Colonic mucosa (tissue), 4 donors: ENCODE results near the gene CROCC2. TPM values are rescaled to one million over a fixed set of nuclear protein-coding genes. Genes with fewer than 3 reads are reported as not detected.

Experiments used
- DNase-seq: peaks from one replicate; pipeline ENCODE4 v3.0.0-alpha.2; 2020
- H3K27ac ChIP-seq: fragments of 200-600 bp; one replicate; pipeline ENCODE4 v1.8.0; 2021
- H3K27me3 ChIP-seq: fragments of 200-600 bp; one replicate; pipeline ENCODE4 v1.8.0; 2021
- H3K36me3 ChIP-seq: fragments of 200-600 bp; one replicate; pipeline ENCODE4 v1.8.0; 2021
- H3K4me1 ChIP-seq: fragments of 200-600 bp; one replicate; pipeline ENCODE4 v1.8.0; 2021; ENCODE audit warnings: mild to moderate bottlenecking
- H3K4me3 ChIP-seq: fragments of 200-600 bp; one replicate; pipeline ENCODE4 v1.8.0; 2021
- H3K9ac ChIP-seq, 2 donors: one replicate each; pipeline ENCODE4 v1.7.0; 2013; ENCODE audit warnings: control low read depth in 2 of 2, low read depth in 2 of 2, low read length in 2 of 2
- H3K9me3 ChIP-seq: fragments of 200-600 bp; one replicate; pipeline ENCODE4 v1.8.0; 2021
- intact Hi-C: fragments of 100-400 bp; cut with DNase I; formaldehyde crosslinking; loops from one replicate; pipeline ENCODE4 v1.14.1; 2022
- total RNA-seq, 2 donors: library from RNA; stranded (reverse); fragmentation: NEBNext Ultra II Directional in 1 of 2; extraction: Animal tissue kit (Norgen Biotek cat#: 25700) in 1 of 2; gene quantifications; one replicate each; pipeline ENCODE4 v1.2.1, GENCODE V29; 2021
- TF ChIP-seq, protein P1 (sequence below): fragments of 200-600 bp; IDR thresholded peaks from one replicate; pipeline ENCODE4 v1.8.0; 2022; ENCODE audit warnings: antibody characterized with exemption, mild to moderate bottlenecking
- donor health status: healthy.
- donor health status: DM: no; HTN: no; CAD: no.
- donor health status: DM: no; HTN: no; CAD: no.

Gene CROCC2
- total RNA-seq, 2 donors from 2014 or later, result 0.05 TPM; not detected in 1

DNA sequence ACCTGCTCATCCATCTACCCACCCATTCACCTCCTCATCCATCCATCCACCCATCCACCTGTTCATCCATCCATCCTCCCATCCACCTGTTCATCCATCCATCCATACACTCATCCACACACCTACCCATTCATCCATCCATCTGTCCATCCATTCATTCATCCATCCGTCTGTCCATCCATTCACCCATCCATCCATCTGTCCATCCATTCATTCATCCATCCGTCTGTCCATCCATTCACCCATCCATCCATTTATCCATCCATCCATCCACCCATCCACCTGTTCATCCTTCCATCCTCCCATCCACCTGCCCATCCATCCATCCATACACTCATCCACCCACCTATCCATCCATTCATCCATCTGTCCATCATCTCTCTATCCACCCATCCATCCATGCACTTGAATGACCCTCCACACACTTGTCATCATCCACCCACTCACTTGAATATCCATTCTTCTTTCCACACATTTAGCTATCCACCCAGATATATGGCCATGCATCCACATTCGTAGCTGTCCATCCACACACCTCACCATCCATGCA is 45.0 kb downstream of the CROCC2 start:
- H3K27ac ChIP-seq, result no peak overlapping the region
- intact Hi-C loops, result no loop called here
- H3K27me3 ChIP-seq, result no peaks in the 10 kb centered on the region
- no peak overlapping the region for H3K4me3 ChIP-seq
- H3K9ac ChIP-seq, result no peak overlapping the region
- H3K4me1 ChIP-seq, result no peaks in the 10 kb centered on the region
- H3K36me3 ChIP-seq, result no peaks in the 10 kb centered on the region
- no peaks in the 10 kb centered on the region for H3K9me3 ChIP-seq
- peak; percentile 0 for DNase-seq
- TF ChIP-seq, protein P1, sequence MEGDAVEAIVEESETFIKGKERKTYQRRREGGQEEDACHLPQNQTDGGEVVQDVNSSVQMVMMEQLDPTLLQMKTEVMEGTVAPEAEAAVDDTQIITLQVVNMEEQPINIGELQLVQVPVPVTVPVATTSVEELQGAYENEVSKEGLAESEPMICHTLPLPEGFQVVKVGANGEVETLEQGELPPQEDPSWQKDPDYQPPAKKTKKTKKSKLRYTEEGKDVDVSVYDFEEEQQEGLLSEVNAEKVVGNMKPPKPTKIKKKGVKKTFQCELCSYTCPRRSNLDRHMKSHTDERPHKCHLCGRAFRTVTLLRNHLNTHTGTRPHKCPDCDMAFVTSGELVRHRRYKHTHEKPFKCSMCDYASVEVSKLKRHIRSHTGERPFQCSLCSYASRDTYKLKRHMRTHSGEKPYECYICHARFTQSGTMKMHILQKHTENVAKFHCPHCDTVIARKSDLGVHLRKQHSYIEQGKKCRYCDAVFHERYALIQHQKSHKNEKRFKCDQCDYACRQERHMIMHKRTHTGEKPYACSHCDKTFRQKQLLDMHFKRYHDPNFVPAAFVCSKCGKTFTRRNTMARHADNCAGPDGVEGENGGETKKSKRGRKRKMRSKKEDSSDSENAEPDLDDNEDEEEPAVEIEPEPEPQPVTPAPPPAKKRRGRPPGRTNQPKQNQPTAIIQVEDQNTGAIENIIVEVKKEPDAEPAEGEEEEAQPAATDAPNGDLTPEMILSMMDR, result no peak

DNA sequence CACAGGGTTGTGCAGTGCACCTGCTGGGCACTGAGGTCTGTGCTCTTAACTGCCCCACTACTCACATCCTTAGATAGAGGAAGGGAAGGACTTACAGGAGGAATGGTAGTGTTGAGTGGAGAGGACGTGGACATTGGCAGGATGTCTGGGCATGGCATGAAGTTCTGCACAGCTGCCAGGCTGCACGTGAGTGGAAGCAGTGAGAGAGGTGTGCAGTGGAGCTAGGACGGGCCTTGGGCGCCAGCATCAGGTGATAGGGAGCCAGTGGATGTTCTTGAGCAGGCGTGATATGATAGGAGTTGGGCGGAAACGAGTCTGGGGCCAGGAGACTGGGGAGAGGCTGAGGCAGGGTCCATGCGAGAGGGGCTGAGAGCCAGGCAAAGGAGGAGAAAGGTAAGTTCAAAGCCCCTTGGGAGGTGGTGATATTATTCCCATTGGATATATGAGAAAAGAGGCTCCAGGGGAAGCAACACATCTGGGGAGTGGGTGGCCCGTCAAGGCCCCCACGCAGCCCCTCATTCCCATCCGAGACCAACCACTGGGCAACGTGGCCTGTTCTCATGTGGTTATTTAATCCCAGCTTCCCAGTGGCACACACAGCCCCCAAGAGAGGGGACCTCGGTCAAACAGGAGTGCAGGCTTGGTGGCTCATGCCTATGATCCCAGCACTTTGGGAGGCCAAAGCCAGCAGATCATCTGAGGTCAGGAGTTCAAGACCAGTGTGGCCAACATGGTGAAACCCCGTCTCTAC is 46.5 kb downstream of the CROCC2 start:
- no peak overlapping the region for H3K4me3 ChIP-seq
- no peaks in the 10 kb centered on the region for H3K36me3 ChIP-seq
- TF ChIP-seq, protein P1, result no peak
- no peaks in the 10 kb centered on the region for H3K9me3 ChIP-seq
- peak; percentile 14 for DNase-seq
- no peaks in the 10 kb centered on the region for H3K4me1 ChIP-seq
- intact Hi-C loops, result no loop called here
- no peaks in the 10 kb centered on the region for H3K27me3 ChIP-seq
- no peak overlapping the region for H3K27ac ChIP-seq
- no peak overlapping the region for H3K9ac ChIP-seq

DNA sequence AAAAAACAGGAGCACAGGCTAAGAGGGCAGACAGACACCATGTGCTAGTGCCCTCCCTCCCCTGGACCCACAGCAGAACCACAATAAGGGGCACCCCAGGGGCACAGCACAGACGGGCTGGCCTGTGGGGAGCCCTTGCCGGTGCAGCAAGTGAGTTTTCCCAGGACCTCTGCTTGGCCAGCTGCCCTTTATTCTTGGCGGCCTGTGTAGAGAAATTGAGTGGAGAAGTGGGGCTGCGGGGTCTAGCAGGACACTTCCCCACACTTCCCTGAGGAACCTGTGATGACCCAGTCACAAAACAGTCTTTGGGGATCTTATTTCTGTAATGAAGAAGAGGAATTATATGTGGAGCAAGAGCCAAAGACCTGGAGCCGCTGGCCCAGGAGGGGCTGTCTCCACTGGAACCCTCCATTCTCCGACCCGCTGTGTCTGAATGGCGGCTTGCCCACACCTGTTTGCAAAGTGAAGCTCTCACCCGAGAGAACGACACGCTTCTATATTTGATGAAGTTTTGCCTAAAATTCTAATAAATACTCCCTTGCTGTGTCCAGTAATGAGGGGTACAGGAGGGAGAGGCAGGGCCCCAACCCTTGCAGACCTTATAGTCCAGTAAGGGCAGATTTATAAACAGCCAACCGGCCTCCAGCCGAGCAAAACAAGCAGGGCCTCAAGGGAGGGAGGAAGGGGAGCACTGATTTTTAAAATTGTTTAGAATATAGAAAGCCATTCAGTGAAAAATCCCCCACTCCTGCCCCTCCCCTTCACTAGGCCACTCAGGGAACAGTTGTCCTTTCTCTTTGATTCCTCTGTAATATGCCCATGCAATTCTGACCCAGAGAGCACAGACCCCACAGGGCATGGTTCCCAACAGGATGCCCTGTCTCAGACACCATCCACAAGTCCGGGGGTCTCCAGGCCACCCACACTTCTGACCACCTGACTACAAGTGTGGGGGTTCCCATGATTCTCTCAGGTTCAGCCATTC is 47.6 kb downstream of the CROCC2 start:
- no peaks in the 10 kb centered on the region for H3K4me1 ChIP-seq
- no peak overlapping the region for H3K4me3 ChIP-seq
- H3K36me3 ChIP-seq, result no peaks in the 10 kb centered on the region
- H3K9ac ChIP-seq, result no peak overlapping the region
- H3K9me3 ChIP-seq, result no peaks in the 10 kb centered on the region
- H3K27me3 ChIP-seq, result no peaks in the 10 kb centered on the region
- TF ChIP-seq, protein P1, result no peak
- peak; percentile 11 for DNase-seq
- intact Hi-C loops, result no loop called here
- H3K27ac ChIP-seq, result no peak overlapping the region

DNA sequence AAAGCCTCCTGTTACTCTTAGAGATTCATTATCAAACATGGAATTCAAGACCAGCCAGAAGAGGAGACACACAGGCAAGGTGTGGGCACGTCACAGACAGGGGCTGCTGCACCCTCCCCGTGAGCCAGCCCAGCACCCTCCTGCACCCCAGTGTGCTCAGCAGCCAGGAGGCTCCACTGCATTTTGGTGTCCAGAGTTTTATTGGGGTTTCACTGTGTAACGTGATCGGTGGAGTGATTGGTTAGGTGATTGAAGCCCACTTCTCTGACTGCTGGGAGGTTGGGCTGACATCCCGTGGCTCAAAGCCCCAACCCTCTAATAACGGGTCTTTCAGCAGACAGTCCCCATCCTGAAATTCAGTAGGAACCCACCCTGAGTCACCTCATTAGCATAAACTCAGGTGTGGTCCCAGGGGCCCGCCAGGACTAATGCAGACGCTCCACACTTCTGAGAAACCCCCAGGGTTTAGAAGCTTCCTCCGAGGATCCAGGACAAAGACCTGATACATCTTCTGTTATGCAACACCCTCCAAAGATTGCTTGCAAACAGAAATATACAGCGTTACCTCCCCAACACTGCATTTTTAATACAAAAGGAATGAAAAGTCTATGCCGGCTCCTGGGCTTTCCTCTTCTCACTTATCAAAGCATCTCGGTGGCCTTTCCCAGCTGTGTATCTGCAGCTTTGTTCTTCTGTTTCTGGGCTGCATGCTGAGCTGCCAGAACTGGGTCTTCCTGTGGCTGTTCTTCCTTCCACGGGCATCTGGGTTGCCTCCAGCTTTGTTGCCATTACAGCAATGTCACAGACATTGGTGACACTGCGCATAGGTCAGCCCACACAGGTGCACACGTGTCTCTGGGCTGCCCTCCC is 48.5 kb downstream of the CROCC2 start:
- Histone ChIP-seq H3K9me3 (no peaks in the 10 kb centered on the region), H3K9ac (no peak overlapping the region), H3K27me3 (no peaks in the 10 kb centered on the region), H3K27ac (no peak overlapping the region), H3K4me1 (no peaks in the 10 kb centered on the region), H3K4me3 (no peak overlapping the region), H3K36me3 (no peaks in the 10 kb centered on the region)
- DNase-seq, result peak; percentile 10
- TF ChIP-seq, protein P1, result no peak
- intact Hi-C loops, result no loop called here
